Epidermal melanocyte (primary cell): ENCODE results near the gene TNS3.

ENCODE experiments used
- DNase-seq: peaks from one replicate; pipeline ENCODE4 v3.0.0; 2011; ENCODE audit warnings: low spot score; ENCODE audit not compliant: insufficient read length

TNS3 gene

GRCh38 chr7:47313564-47313963, 268.3 kb downstream of the TNS3 start:
- no peak for DNase-seq

GRCh38 chr7:47311891-47312290, 270.0 kb downstream of the TNS3 start:
- no peak for DNase-seq

GRCh38 chr7:47310020-47310419, 271.9 kb downstream of the TNS3 start:
- no peak for DNase-seq

GRCh38 chr7:47308808-47309207, 273.1 kb downstream of the TNS3 start:
- DNase-seq: no peak

GRCh38 chr7:47307311-47307710, 274.6 kb downstream of the TNS3 start:
- DNase-seq: no peak

- DNase-seq: no peak
Measured at GRCh38 chr7:47304727-47305719, 276.9 kb downstream of the TNS3 start.

GRCh38 chr7:47303695-47304453, 278.0 kb downstream of the TNS3 start:
- DNase-seq: no peak

GRCh38 chr7:47303014-47303694, 278.8 kb downstream of the TNS3 start:
- DNase-seq: no peak

GRCh38 chr7:47302560-47302959, 279.4 kb downstream of the TNS3 start:
- no peak for DNase-seq

- no peak for DNase-seq
Measured at GRCh38 chr7:47301657-47302295, 280.1 kb downstream of the TNS3 start.

- no peak for DNase-seq
Measured at GRCh38 chr7:47301105-47301477, 280.8 kb downstream of the TNS3 start.

- peak; percentile 91 for DNase-seq
Measured at GRCh38 chr7:47300472-47301104, 281.3 kb downstream of the TNS3 start.

GRCh38 chr7:47299496-47299895, 282.4 kb downstream of the TNS3 start:
- DNase-seq: no peak

- DNase-seq: no peak
Measured at GRCh38 chr7:47298636-47299035, 283.3 kb downstream of the TNS3 start.

GRCh38 chr7:47297120-47297519, 284.8 kb downstream of the TNS3 start:
- no peak for DNase-seq

- DNase-seq: no peak
Measured at GRCh38 chr7:47295606-47296005, 286.3 kb downstream of the TNS3 start.

- DNase-seq: no peak
Measured at GRCh38 chr7:47294556-47295222, 287.2 kb downstream of the TNS3 start.

- DNase-seq: peak; percentile 64
Measured at GRCh38 chr7:47293884-47294555, 287.9 kb downstream of the TNS3 start.

- DNase-seq: no peak
Measured at GRCh38 chr7:47292832-47293309, 289.0 kb downstream of the TNS3 start.
